Gastrocnemius medialis (tissue), 4 donors: Measurements from ENCODE around the gene AUTS2.

Experiments used
- POLR2A ChIP-seq, 2 donors: fragments of 450-650 bp; IDR thresholded peaks; one replicate each; pipeline ENCODE4 v1.6.1; 2017; ENCODE audit warnings: antibody characterized with exemption in 2 of 2, mild to moderate bottlenecking in 2 of 2, moderate library complexity in 2 of 2
- TF ChIP-seq, protein P1 (sequence below), 5 experiments: fragments of 450-650 bp in 3 of 5; fragments of 200-600 bp in 2 of 5; sonication (generic) in 2 of 5; IDR thresholded peaks in 4 of 5; conservative IDR thresholded peaks in 1 of 5; 1 replicate in 4 of 5; 2 replicates in 1 of 5; pipeline ENCODE4 v1.5.1; 2016 to 2019; ENCODE audit warnings: antibody characterized with exemption in 5 of 5, mild to moderate bottlenecking in 3 of 5, moderate library complexity in 3 of 5

DNA sequence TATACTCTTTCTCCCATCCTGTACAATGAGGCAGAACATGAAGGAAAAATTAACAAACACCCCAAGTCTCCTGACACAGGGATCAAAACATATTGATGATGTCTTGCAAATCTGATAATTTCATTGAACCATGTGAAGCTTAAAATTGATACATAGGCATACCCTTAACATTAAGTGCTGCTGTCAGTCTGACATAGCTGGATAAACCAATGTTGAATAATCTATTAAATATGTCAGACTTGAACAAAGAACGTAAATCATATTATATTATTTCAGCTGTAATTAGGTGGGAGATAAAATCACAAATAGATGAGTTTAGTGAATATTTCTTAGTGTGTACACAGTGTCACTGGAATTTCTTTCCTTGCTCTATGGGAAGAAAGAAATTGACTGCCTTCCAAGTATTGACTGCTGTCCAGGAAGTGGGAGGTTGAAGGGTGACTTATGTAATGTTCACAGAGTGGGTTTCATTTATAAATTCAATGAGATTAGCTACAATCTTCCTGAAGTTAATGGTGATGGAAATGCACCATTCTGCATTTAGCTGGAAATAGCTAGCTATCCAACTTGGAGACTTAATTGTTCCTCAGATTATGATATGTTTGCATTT, 170.8 kb downstream of the AUTS2 start:
- TF ChIP-seq, protein P1, sequence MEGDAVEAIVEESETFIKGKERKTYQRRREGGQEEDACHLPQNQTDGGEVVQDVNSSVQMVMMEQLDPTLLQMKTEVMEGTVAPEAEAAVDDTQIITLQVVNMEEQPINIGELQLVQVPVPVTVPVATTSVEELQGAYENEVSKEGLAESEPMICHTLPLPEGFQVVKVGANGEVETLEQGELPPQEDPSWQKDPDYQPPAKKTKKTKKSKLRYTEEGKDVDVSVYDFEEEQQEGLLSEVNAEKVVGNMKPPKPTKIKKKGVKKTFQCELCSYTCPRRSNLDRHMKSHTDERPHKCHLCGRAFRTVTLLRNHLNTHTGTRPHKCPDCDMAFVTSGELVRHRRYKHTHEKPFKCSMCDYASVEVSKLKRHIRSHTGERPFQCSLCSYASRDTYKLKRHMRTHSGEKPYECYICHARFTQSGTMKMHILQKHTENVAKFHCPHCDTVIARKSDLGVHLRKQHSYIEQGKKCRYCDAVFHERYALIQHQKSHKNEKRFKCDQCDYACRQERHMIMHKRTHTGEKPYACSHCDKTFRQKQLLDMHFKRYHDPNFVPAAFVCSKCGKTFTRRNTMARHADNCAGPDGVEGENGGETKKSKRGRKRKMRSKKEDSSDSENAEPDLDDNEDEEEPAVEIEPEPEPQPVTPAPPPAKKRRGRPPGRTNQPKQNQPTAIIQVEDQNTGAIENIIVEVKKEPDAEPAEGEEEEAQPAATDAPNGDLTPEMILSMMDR (IDR thresholded peaks at IDR 0.05 in 4 of 5, conservative IDR thresholded peaks at IDR 0.05 in 1 of 5): no peak
- TF ChIP-seq POLR2A (IDR thresholded peaks at IDR 0.05): no peak
